Measurements from ENCODE around the gene CDNF. TPM values are rescaled to one million over a fixed set of nuclear protein-coding genes. Genes with fewer than 3 reads are reported as not detected.

CDNF gene
- total and polyA plus RNA-seq, 2 experiments from 2014 or later: 2.4 to 7.6 TPM

DNA sequence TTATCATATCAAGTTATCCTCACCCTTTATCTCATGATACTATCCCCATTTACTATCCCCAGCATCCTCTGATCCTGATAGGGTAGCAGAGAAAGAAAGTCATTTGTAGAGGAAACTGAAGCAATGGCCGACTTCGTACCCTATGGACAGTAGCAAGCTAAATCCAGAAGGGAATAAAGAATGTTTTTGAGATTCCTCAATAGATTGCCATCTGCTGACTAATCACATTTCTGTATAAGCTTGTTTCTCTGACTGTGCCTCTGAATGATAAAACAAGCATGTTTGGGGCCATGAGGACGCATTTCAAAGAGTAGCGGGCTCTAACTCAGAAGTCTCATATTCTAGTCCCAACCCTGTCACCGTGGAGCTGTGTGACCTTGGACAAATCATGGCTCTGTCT, 49.9 kb downstream of the CDNF start:
- Histone ChIP-seq H2AFZ (no peak overlapping the region), H4K20me1 (ENCODE audit: insufficient read depth, poor library complexity, severe bottlenecking) (no peaks in the 10 kb centered on the region), H3K79me2 (no peaks in the 10 kb centered on the region), H3K9me2 (replicated peaks; ENCODE audit: insufficient read depth) (no peaks in the 10 kb centered on the region), H3K27ac (no peak overlapping the region), H3K4me3 (no peak overlapping the region), H3K36me3 (replicated peaks; ENCODE audit: insufficient read depth, low read depth) (no peaks in the 10 kb centered on the region), H3K4me2 (no peak overlapping the region), H3K9me3 (ENCODE audit: low read depth) (no peaks in the 10 kb centered on the region), H3K27me3 (no peaks in the 10 kb centered on the region), H3K4me1 (ENCODE audit: insufficient read depth) (no peaks in the 10 kb centered on the region)
- no peak for TF ChIP-seq CTCF (IDR thresholded peaks at IDR 0.05; ENCODE audit: poor library complexity)
- no peak for TF ChIP-seq EZH2 (IDR thresholded peaks at IDR 0.05; ENCODE audit: borderline replicate concordance)
- TF ChIP-seq EZH2phosphoT487 (IDR thresholded peaks at IDR 0.05; ENCODE audit: low read depth, severe bottlenecking, unreplicated experiment): no peak
- no peak for DNase-seq (ENCODE audit: low spot score)
- 91% methylated on average over 5 of the region's 5 CpGs for WGBS (ENCODE audit: low lambda C conversion rate, missing lambda C conversion rate)

DNA sequence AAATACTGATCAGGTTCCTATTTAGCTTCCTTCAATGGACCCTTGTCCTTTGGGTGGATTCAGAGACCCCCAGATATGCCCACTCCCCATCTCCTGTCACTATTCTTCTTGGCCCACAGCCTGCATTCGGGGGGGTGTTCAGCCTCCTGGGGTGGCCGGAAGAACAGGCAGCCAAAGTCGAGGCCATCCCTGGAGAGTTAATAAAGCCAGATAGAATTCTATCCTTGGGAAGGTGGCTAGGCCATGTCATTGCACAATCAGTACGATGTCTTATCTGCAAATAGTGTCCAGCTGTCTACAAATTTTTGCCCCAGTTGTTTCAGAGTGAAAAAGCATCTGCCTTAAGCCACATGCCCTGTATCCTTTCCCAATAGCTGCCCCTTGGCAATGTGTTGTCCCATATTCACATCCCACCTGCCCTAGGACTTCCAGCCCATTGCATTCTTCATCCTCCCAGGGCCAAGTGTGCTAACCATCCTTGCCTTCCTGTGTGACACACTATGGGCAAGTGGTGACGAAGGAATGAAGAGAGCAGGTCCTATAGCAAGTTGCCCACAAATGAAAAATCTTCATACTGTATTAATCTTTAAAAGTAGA, 53.3 kb downstream of the CDNF start:
- Histone ChIP-seq H3K4me3 (no peak overlapping the region), H3K36me3 (replicated peaks; ENCODE audit: insufficient read depth, low read depth) (no peaks in the 10 kb centered on the region), H3K4me1 (ENCODE audit: insufficient read depth) (peaks cover 3% of the 10 kb centered on the region), H2AFZ (no peak overlapping the region), H3K4me2 (no peak overlapping the region), H3K9me3 (ENCODE audit: low read depth) (no peaks in the 10 kb centered on the region), H3K27ac (no peak overlapping the region), H3K79me2 (no peaks in the 10 kb centered on the region), H3K9me2 (replicated peaks; ENCODE audit: insufficient read depth) (no peaks in the 10 kb centered on the region), H4K20me1 (ENCODE audit: insufficient read depth, poor library complexity, severe bottlenecking) (no peaks in the 10 kb centered on the region), H3K27me3 (no peaks in the 10 kb centered on the region)
- WGBS (ENCODE audit: low lambda C conversion rate, missing lambda C conversion rate): 80% methylated on average over 5 of the region's 5 CpGs
- TF ChIP-seq EZH2phosphoT487 (IDR thresholded peaks at IDR 0.05; ENCODE audit: low read depth, severe bottlenecking, unreplicated experiment) (no peak), EZH2 (IDR thresholded peaks at IDR 0.05; ENCODE audit: borderline replicate concordance) (no peak), CTCF (IDR thresholded peaks at IDR 0.05; ENCODE audit: poor library complexity) (no peak)
- DNase-seq (ENCODE audit: low spot score): no peak

DNA sequence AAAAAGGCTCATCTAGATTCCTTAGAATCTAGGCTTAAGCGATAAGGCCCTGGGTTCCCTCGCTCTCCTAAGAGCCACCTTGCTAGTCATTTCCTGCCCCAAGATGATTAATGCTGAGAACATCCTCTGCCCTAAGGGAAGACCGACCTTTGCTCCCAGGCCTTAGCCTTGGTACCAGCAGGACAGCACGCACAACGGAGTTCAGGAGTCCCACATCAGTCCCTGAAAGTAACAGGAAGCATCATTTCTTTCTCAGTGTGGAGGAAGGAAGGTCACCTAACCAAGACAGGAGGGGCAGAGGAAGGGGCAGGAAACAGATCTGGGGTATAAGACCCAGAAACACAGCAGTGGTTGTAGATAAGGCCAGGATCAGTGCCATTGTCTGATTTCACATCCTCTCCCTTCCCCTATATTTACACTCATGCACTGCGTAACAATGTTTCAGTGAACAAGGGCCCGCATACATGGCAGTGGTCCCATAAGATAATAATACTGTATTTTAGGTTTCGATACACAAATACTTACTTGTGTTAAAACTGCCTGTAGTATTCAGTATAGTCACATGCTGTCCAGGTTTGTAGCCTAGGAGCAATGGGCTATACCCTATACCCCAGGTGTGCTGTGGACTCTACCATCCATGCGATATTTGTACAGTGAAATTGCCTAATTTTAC, 55.0 kb downstream of the CDNF start:
- WGBS (ENCODE audit: low lambda C conversion rate, missing lambda C conversion rate): 75% methylated on average over 9 of the region's 9 CpGs
- no peaks in the 10 kb centered on the region for H3K9me2 ChIP-seq (replicated peaks; ENCODE audit: insufficient read depth)
- H3K79me2 ChIP-seq: no peaks in the 10 kb centered on the region
- H3K4me3 ChIP-seq: no peak overlapping the region
- no peaks in the 10 kb centered on the region for H3K9me3 ChIP-seq (ENCODE audit: low read depth)
- no peak overlapping the region for H3K4me2 ChIP-seq
- peak; percentile 78 for DNase-seq (ENCODE audit: low spot score)
- peaks cover 10% of the 10 kb centered on the region for H3K4me1 ChIP-seq (ENCODE audit: insufficient read depth)
- TF ChIP-seq EZH2phosphoT487 (IDR thresholded peaks at IDR 0.05; ENCODE audit: low read depth, severe bottlenecking, unreplicated experiment) (no peak), CTCF (IDR thresholded peaks at IDR 0.05; ENCODE audit: poor library complexity) (no peak), EZH2 (IDR thresholded peaks at IDR 0.05; ENCODE audit: borderline replicate concordance) (no peak)
- H2AFZ ChIP-seq: no peak overlapping the region
- H3K27me3 ChIP-seq: no peaks in the 10 kb centered on the region
- H3K27ac ChIP-seq: peak overlapping the region; percentile 80
- H4K20me1 ChIP-seq (ENCODE audit: insufficient read depth, poor library complexity, severe bottlenecking): no peaks in the 10 kb centered on the region
- H3K36me3 ChIP-seq (replicated peaks; ENCODE audit: insufficient read depth, low read depth): no peaks in the 10 kb centered on the region

All from hepatocyte (in vitro differentiated cells).